ENCODE results near the gene ADARB1.

DNA sequence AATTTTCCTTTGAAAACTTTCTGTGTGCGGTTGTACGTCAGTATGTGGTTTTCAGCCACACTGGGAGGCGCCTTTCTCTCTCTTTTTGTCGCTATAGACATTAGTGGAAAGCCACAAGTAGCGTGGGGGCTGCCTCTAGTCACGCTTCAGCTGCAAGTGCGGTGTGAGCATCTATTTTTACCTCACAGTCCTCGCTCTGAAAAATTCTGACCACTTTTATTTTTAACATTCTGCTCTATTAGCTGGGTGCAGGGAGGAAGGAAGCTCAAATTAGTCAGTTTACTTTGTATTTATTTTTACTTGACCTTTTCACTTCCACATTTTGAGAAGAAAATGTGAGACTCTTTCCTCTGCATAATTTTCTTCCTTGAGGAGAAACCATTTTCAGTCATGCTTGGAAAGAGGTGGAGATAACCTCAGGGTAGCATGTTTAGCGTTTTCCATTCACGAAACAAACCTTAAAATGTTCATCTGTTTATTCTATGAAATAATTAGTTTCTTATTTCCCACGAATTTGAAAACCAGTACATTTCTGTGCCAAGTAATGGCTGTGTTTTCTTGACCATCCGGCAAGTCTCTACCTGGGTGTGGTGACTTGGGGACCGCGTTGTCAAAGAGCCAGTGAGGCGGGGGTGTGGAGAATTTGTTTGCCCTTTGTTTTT lies 35.6 kb downstream of the ADARB1 start:
- no peak for TF ChIP-seq POLR2A (IDR thresholded peaks at IDR 0.05; ENCODE audit: low read depth, low read length)
- TF ChIP-seq, protein P1, sequence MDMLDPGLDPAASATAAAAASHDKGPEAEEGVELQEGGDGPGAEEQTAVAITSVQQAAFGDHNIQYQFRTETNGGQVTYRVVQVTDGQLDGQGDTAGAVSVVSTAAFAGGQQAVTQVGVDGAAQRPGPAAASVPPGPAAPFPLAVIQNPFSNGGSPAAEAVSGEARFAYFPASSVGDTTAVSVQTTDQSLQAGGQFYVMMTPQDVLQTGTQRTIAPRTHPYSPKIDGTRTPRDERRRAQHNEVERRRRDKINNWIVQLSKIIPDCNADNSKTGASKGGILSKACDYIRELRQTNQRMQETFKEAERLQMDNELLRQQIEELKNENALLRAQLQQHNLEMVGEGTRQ (IDR thresholded peaks at IDR 0.05; ENCODE audit: low read depth, low read length) = no peak
- no peak for TF ChIP-seq CEBPB (IDR thresholded peaks at IDR 0.05; ENCODE audit: low read depth, low read length)
- TF ChIP-seq, protein P2, sequence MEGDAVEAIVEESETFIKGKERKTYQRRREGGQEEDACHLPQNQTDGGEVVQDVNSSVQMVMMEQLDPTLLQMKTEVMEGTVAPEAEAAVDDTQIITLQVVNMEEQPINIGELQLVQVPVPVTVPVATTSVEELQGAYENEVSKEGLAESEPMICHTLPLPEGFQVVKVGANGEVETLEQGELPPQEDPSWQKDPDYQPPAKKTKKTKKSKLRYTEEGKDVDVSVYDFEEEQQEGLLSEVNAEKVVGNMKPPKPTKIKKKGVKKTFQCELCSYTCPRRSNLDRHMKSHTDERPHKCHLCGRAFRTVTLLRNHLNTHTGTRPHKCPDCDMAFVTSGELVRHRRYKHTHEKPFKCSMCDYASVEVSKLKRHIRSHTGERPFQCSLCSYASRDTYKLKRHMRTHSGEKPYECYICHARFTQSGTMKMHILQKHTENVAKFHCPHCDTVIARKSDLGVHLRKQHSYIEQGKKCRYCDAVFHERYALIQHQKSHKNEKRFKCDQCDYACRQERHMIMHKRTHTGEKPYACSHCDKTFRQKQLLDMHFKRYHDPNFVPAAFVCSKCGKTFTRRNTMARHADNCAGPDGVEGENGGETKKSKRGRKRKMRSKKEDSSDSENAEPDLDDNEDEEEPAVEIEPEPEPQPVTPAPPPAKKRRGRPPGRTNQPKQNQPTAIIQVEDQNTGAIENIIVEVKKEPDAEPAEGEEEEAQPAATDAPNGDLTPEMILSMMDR (conservative IDR thresholded peaks at IDR 0.05; ENCODE audit: low read depth, low read length) = no peak
- no peak for TF ChIP-seq MXI1 (IDR thresholded peaks at IDR 0.05; ENCODE audit: borderline replicate concordance, low read depth, low read length)

All from IMR-90 (cell line).